GM12865 (cell line): ENCODE measurements around the gene FRMD5.

Experiments used
- DNase-seq: peaks from one replicate; pipeline ENCODE4 v3.0.0; 2010; ENCODE audit warnings: low read depth
- H3K4me3 ChIP-seq: 2 replicates; pipeline ENCODE4 v1.5.1; 2011; ENCODE audit warnings: mild to moderate bottlenecking, low read depth, low read length, control low read depth
- CTCF ChIP-seq: IDR thresholded peaks from 2 replicates; pipeline ENCODE4 v1.5.1; 2011; ENCODE audit warnings: low read length, control low read depth, low read depth, inconsistent platforms; ENCODE audit not compliant: insufficient read depth; ENCODE audit errors: missing control alignments

FRMD5 gene

GRCh38 chr15:43883571-43883970, 311.5 kb downstream of the FRMD5 start:
- TF ChIP-seq CTCF: no peak
- no peak for DNase-seq
- no peak overlapping the region for H3K4me3 ChIP-seq

- H3K4me3 ChIP-seq: no peak overlapping the region
- DNase-seq: peak; percentile 16
- TF ChIP-seq CTCF: peak; percentile 43
Measured at GRCh38 chr15:43881944-43882343, 313.1 kb downstream of the FRMD5 start.

- no peak for TF ChIP-seq CTCF
Measured at GRCh38 chr15:43881245-43881644, 313.8 kb downstream of the FRMD5 start.

GRCh38 chr15:43880406-43881194, 314.5 kb downstream of the FRMD5 start:
- no peak overlapping the region for H3K4me3 ChIP-seq
- DNase-seq: no peak
- no peak for TF ChIP-seq CTCF

More at GRCh38 chr15:43881245-43881644, 313.8 kb downstream of the FRMD5 start:
- no peak for DNase-seq
- H3K4me3 ChIP-seq: no peak overlapping the region

- no peak for TF ChIP-seq CTCF
- H3K4me3 ChIP-seq: no peak overlapping the region
- DNase-seq: no peak
Measured at GRCh38 chr15:43879386-43880355, 315.4 kb downstream of the FRMD5 start.

GRCh38 chr15:43878446-43878845, 316.6 kb downstream of the FRMD5 start:
- TF ChIP-seq CTCF: no peak
- no peak overlapping the region for H3K4me3 ChIP-seq
- no peak for DNase-seq
